Daoy (cell line): ENCODE measurements around the gene SLC17A2. TPM values are rescaled to one million over a fixed set of nuclear protein-coding genes. Genes with fewer than 3 reads are reported as not detected.
"Not testable (repeated sequence)": the region's sequence is repeated elsewhere in the genome, so short reads cannot be mapped to it uniquely, and the experiment has no call there.

Source experiments
- DNase-seq: peaks from one replicate; pipeline ENCODE4 v3.0.0-alpha.2; 2015; ENCODE audit warnings: low read depth
- total RNA-seq: library from RNA; depleted of rRNA; stranded (reverse); fragments of >200 nt; shearing (Covaris generic); gene quantifications from 2 replicates; pipeline ENCODE4 v1.2.3, GENCODE V29; 2014

Gene SLC17A2
- total RNA-seq, 1 experiment from 2014 or later, result not detected

- DNase-seq, result no peak
Observed at GRCh38 chr6:25952535-25952934, 22.0 kb upstream of the SLC17A2 start.

- no peak for DNase-seq
Observed at GRCh38 chr6:25951296-25952032, 21.0 kb upstream of the SLC17A2 start.

- no peak for DNase-seq
Observed at GRCh38 chr6:25950297-25950696, 19.8 kb upstream of the SLC17A2 start.

- no peak for DNase-seq
Observed at GRCh38 chr6:25949695-25950094, 19.2 kb upstream of the SLC17A2 start.

GRCh38 chr6:25947492-25947891 is 17.0 kb upstream of the SLC17A2 start:
- DNase-seq, result not testable (repeated sequence)

GRCh38 chr6:25946631-25947030 is 16.1 kb upstream of the SLC17A2 start:
- DNase-seq, result no peak

GRCh38 chr6:25945738-25946137 is 15.2 kb upstream of the SLC17A2 start:
- DNase-seq, result not testable (repeated sequence)

- DNase-seq, result no peak
Observed at GRCh38 chr6:25944688-25945574, 14.4 kb upstream of the SLC17A2 start.

- DNase-seq, result no peak
Observed at GRCh38 chr6:25943887-25944286, 13.4 kb upstream of the SLC17A2 start.

GRCh38 chr6:25942561-25943147 is 12.2 kb upstream of the SLC17A2 start:
- DNase-seq, result peak; percentile 25

- no peak for DNase-seq
Observed at GRCh38 chr6:25939593-25939992, 9.1 kb upstream of the SLC17A2 start.

- no peak for DNase-seq
Observed at GRCh38 chr6:25935953-25936352, 5.5 kb upstream of the SLC17A2 start.

GRCh38 chr6:25934735-25935313 is 4.3 kb upstream of the SLC17A2 start:
- no peak for DNase-seq

GRCh38 chr6:25934156-25934555 is 3.7 kb upstream of the SLC17A2 start:
- no peak for DNase-seq

- no peak for DNase-seq
Observed at GRCh38 chr6:25931411-25931709, 869 bp upstream of the SLC17A2 start.

GRCh38 chr6:25929785-25930184 is 706 bp downstream of the SLC17A2 start:
- not testable (repeated sequence) for DNase-seq

GRCh38 chr6:25928562-25929324 is 1.7 kb downstream of the SLC17A2 start:
- DNase-seq, result no peak

- no peak for DNase-seq
Observed at GRCh38 chr6:25927756-25928216, 2.7 kb downstream of the SLC17A2 start.

GRCh38 chr6:25927178-25927577 is 3.3 kb downstream of the SLC17A2 start:
- DNase-seq, result no peak

GRCh38 chr6:25925876-25926275 is 4.6 kb downstream of the SLC17A2 start:
- no peak for DNase-seq

- no peak for DNase-seq
Observed at GRCh38 chr6:25922301-25922700, 8.2 kb downstream of the SLC17A2 start.
